Right renal pelvis (tissue), 4 donors: Measurements from ENCODE around the gene TEX264. TPM values are rescaled to one million over a fixed set of nuclear protein-coding genes. Genes with fewer than 3 reads are reported as not detected.
"Not testable (repeated sequence)": the region's sequence is repeated elsewhere in the genome, so short reads cannot be mapped to it uniquely, and the experiment has no call there.

Experiments
- DNase-seq, 4 donors: peaks; one replicate each; pipeline ENCODE4 v3.0.0-alpha.2; 2013; ENCODE audit warnings: low read depth in 4 of 4, low spot score in 3 of 4, missing footprints in 1 of 4
- polyA plus RNA-seq, 4 donors: library from polyadenylated mRNA; unstranded; fragments of 120-200 nt; gene quantifications; one replicate each; pipeline ENCODE4 v1.2.1, GENCODE V29; 2013; ENCODE audit not compliant: insufficient read length in 4 of 4

TEX264 gene, protein sequence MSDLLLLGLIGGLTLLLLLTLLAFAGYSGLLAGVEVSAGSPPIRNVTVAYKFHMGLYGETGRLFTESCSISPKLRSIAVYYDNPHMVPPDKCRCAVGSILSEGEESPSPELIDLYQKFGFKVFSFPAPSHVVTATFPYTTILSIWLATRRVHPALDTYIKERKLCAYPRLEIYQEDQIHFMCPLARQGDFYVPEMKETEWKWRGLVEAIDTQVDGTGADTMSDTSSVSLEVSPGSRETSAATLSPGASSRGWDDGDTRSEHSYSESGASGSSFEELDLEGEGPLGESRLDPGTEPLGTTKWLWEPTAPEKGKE
- 10 to 100 TPM; 59.2 to 70.5 (median 65.1) TPM for polyA plus RNA-seq

DNA sequence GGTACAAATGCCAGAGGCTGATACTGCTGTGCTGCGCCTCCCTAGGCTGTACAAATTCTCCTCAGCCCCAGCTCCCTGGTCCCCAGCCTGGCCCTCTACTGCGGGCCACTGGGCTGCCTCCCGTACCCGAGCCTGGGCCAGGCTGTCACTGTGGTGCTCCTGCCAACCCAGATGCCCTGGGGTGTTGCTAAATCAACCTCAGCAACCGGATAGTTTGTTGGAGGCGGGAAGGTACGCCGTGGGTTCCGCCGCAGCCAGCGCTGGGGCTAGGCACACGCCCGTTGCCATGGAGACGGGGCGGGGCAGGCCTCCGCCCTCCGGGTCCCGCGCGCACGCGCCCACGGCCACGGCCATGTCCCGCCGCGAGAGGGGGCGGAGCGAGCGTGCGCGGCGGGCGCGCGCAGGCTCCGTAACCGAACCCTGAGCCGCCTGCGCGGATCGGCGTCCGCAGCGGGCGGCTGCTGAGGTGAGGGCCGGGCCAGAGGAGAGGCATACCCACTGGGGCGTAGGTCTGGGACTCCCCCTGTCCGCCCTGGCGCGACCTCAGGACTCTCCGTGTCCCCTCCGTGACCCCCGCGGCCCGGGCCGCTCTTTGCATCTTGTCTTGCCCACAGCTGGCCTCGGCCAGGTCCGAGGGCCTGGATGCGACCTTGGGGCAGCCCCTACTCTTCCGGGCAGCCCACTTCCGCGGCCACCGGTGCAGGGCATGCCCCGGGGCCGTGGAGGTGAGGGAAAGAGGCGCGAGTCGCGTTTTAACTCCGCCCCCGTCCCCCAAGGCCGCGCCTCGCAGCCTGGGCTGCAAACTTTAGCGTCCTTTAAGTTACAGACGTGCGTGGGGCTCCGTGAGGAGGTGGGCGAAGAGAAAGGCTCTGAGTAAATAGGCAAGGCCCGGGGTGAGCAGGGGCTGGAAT lies at the start of gene TEX264:
Gene TEX264, plus strand, starts transcription at position 430 of the 911 bp plus-strand sequence. CDS start 3,053 bp downstream, outside the sequence.
- peak in 3 of 4 donors; percentile 60 to 75 (median 63) for DNase-seq

DNA sequence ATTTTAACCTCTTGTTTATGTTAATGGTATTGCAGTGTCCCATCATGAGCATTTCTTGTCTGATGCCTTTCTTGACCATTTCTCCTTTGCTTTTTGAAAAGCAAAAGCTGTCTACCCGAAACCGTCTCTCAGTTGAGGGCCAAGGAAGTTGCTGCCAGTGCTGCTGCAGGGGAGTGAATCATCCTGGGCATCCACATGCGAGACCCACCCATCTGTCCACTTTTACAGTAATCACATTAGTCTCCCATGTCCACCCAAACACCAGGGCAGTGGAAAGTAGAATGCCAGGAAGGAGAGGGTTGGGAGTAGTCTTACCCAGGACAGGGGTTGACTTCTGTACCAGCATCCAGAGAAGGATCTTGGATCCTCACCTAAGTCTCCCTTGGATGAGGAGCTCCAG lies 48.6 kb upstream of the TEX264 start:
- no peak for DNase-seq

DNA sequence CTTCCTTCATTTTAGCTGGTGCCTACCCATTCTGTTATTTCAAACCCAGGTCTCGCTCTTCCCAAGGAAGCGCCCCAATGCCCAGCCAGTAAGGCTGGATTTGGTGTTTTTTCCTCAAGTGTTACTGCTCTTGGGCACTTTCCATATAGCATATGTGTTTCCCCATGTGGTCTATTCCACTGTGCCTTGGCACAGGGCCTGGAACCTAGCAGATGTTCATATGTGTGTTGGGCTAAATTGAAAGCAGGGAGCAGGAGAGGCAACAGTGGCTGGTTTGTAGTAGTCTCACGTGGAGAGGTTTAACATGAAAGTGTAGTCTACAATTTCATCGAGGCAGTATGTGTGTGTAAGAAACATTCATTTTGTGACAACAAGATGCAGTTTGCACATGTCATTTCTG lies 48.2 kb upstream of the TEX264 start:
- DNase-seq, result no peak

DNA sequence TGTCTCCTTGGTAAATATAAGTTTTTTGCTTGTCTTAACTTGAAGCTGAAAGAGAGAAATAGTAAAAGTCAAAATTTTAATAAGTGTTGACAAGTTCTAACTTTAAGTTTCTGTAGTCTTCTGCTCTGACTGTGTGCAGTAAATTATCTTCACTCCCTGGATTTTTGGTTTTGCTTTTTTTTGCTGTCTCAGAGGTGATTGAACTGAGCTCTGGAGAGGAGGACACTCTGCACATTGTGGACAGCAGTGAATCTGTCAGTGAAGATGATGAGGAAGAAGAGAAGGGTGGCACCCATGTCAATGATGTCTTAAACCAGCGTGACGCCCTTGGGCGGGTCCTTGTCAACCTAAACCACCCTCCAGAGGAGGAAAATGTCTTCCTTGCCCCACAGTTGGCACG lies 40.5 kb upstream of the TEX264 start:
- DNase-seq, result no peak

DNA sequence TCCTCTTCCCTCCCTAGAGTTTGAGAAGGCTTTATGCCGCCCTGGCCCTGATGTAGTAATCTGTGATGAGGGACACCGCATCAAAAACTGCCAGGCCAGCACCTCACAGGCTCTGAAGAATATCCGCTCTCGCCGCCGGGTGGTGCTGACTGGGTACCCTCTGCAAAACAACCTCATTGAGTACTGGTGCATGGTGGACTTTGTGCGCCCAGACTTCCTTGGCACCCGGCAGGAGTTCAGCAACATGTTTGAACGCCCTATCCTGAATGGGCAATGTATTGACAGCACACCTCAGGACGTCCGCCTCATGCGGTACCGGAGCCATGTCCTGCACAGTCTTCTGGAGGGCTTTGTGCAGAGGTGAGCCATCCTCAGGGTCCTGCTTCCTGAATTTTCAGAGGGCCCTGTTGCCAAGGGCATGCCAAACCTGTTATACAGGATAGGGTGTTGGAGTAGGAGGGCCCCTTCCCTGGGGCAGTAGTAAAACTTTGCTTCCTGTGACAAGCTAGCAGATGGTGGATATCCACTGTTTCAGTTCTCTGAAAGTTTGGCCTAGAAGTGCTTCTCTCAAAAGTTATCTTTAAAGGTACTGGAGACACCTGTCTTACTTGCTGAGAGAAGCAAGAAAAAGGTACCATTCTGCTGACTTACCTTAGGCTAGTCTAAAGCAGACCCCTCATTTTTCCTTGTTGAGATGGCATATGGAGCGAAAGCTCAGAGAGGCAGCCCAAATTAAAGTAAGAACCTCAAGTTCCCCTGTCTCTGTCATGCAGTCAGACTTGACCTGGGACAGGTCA lies 33.7 kb upstream of the TEX264 start:
- no peak for DNase-seq

DNA sequence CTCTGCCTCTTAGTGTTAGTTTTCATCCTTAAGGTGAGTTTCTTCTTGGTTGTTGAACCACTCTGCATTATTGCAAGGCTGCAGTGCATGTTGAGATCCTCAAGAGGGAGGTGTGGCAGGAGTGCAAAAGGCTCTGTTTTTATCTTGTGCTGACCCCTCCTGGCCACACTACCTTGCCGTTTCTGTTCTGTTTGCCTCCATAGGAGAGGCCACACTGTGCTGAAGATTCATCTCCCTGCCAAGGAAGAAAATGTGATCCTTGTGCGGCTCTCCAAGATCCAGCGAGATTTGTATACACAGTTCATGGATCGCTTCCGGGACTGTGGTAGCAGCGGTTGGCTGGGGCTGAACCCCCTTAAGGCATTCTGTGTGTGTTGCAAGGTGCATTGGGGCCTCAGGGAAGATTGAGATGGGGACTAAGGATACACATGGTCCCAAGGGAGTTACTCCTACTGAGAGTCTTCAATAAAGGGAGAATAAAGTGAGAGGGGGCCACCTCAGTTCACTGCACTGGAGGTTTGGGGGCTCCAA lies 33.0 kb upstream of the TEX264 start:
- DNase-seq, result peak in 2 of 4 donors; percentile 4 to 35

DNA sequence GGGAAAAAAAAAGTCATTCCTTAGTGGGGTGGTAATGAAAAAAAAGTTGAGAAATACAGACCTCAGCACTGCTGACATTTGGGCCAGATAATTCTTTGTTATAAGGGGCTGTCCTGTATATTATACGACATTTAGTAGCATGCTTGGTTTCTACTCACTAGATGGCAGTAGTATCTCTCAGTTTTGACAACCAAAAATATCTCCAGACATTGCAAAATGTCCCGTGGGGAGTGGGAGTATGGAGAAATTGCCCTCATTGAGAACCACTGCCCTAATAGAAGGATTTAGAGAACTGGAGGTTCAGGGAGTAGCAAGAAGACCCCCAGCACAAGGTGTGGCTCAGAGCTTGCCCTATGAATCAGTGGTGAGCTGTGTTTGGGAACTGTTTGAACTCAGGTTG lies 28.6 kb upstream of the TEX264 start:
- DNase-seq, result no peak

DNA sequence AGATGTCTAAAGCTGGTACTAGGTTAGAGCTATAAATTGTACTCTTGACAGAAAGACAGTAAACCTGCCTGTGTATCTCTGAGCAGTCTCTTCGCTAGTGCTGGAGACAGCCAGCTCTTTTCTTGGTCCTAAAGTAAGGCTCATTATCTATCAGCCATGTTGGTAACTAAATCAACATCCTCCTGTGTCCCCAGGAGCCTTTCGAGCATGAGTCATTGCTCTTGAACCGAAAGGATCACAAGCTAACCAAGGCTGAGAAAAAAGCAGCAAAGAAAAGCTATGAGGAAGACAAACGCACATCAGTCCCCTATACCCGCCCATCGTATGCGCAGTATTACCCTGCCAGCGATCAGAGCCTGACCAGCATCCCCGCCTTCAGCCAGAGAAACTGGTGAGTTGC lies 25.0 kb upstream of the TEX264 start:
- no peak for DNase-seq

DNA sequence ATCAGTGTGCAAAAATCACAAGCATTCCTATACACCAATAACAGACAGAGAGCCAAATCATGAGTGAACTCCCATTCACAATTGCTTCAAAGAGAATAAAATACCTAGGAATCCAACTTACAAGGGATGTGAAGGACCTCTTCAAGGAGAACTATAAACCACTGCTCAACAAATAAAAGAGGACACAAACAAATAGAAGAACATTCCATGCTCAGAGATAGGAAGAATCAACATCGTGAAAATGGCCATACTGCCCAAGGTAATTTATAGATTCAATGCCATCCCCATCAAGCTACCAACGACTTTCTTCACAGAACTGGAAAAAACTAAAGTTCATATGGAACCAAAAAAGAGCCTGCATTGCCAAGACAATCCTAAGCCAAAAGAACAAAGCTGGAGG lies 18.9 kb upstream of the TEX264 start:
- not testable (repeated sequence) for DNase-seq

DNA sequence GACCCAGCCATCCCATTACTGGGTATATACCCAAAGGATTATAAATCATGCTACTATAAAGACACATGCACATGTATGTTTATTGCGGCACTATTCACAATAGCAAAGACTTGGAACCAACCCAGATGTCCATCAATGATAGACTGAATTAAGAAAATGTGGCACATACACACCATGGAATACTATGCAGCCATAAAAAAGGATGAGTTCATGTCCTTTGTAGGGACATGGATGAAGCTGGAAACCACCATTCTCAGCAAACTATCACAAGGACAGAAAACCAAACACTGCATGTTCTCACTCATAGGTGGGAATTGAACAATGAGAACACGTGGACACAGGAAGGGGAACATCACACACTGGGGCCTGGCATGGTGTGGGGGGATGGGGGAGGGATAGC lies 17.6 kb upstream of the TEX264 start:
- not testable (repeated sequence) for DNase-seq

DNA sequence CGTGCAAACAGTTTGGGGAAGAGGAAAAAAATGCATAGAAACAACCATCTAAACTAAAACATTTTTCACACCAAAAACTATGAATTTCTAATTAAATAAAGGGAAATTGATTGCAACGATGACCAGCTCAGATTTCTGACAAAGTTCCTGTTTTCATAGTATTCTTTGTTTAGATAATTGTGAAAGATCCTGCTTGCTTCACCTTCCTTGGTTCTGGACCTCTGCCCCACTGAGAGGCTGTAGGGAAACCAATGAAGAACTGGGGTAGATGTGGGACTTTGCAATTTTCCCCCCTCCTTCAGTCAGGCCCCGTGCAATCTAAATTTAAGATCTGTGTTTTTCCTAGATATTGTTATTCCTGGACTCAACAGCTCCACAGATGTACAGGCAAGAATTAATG lies 13.8 kb upstream of the TEX264 start:
- no peak for DNase-seq

DNA sequence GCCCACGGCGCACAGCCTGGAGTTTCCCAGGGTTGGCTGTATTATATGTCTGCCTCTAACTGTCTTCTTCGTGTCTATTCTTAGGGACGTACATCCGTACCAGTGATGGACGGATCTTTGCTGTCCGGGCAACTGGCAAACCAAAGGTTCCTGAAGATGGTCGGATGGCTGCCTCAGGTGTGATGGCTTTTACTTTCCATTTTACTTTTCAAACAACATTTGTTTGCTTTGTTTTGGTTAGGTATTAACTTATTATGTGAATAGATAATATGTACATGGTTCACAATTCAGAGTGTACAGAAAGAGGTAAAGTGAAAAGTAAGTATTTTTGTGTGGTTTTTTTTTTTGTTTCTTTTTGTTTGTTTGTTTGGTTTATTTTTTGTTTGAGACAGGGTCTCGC lies 11.1 kb upstream of the TEX264 start:
- no peak for DNase-seq

DNA sequence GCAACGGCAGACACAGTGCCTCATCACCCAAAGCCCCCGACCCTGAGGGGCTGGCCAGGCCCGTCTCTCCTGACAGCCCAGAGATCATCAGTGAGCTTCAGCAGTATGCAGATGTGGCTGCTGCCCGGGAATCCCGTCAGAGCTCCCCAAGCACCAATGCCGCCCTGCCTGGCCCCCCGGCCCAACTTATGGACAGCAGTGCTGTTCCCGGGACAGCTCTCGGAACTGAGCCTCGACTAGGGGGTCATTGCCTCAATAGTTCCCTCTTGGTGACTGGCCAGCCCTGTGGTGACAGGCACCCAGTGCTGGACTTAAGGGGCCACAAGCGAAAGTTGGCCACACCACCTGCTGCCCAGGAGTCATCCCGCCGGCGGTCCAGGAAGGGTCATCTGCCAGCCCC lies 8.6 kb upstream of the TEX264 start:
- no peak for DNase-seq

DNA sequence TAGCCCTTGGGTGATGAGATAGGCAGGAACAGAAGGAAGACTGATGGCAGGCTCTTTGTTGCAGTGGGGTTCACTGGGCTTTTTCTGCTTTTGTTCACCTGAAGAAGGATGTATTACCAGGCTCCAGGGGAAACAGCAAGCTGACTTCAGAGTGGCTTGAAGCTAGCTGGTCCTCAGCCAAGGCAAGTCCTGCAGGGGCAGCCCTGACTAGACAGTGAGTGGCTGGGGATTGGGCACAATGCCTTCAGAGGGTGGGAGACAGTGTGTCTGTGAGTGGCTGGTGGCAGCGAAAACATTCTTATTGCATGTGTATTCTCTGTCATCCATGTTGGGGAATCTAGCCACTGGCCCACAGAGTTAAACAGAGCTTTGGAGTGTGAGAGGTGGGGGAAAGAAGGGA lies 2.3 kb upstream of the TEX264 start:
- no peak for DNase-seq

DNA sequence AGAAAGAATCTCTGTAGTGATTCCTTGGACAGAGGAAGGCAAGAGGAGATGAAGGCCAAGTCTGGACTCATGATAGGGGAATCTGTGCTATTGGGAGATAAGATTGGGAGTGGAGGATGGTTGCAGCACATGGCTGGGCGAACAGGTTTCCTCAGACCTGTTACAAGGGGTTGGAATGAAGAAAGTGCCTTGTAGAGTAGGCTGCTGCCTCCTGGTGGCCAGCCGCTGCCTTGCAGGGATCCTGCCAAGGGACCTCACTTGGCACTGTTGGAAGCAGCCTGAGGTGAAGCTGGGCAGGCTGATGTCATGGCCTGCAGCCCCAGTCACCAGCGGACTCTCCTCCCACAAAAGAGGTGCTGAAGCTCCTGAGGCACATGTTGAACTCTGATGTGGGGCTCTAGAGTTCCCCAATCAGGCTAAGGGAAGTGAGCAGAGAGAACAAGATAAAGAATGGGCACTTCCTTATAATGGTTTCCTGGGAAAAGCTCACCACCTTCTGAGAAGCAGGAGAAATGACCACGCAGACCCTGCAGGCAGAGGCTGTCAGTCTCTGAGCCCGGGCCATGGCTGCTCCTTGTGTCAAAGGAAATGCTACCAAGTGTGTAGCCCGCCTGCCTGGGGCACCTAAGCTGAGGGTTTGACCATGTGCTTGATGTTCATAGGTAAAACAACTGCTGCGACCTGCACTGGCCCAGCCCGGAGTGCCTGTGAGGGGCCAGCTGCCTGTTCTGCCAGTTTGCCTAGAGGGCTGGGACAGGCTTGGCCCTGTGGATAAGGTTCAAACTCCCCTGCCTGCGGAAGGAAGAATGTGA lies 1.6 kb upstream of the TEX264 start:
- DNase-seq, result peak in 2 of 4 donors; percentile 49 to 53

DNA sequence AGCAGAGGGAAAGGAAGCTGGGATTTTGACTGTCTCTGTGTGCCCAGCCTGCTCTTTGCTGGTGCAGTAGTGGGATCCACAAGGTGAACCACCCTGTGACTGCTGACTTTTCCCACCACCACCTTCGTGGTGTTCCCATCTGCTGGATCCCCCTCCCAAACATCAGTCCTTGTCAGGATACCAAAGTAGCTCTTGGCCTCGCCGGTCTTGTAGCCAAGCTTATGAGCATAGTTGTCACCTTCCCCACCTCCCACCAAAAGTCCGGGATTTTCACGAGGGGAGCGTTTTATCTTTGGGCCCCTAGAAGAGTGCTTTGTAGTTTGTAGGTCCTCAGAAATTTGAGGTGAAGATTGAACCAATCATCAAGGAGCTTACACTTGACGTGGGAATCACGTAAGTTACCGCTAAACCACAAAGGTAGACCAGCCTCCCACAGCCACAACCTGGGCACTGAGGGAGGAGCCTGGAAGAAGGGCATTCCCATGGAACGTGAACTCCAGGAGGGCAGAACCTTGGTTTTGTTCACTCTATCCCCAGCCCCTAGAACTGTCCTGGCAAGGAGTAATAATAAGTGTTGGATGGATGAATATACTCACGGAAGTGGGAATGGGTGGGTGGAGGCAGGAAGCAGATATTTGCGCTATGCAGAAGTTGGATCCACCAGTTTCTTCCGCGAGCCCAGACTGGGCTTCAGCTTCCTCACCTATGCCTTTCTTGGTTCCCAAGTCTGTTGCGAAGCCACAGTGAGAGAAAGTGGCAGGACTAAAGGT lies 814 bp upstream of the TEX264 start:
- DNase-seq, result no peak

DNA sequence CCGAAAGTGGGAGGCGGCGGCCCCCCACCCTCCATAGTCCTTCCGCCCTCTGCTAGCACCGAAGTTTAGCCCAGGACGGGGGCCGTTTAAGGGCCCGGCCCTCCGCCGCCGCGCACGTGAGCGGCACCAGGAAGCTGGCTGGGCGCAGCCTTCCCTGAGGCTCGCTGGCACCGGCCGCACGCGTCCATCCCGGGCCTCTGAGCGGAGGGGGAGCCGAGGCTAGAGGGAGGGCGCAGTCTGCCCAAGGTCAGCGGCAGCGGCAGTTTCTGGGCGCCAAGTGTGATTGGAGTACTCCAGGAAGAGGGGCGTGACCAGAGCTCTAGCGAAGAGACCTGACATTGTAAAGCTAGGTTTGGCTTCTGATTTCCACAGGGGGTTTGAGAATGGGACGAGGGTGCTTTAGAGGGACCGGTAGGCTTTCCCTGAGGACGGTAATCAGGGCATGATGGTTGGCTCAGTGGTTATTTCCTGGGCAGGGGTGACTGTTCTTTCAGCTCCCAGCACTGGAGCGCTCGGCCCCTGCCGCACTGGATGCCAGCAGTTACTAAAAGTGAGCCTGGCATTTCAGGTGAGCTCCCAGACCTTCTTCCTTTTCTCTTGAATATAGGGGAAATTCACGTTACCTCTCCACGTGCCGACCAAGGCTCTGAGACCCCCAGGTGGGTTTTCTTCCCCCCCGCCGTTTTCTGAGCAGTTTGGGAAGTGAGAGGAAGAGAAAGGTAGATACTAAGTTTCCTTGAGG lies 853 bp downstream of the TEX264 start:
- DNase-seq, result peak in 2 of 4 donors; percentile 39 to 43

DNA sequence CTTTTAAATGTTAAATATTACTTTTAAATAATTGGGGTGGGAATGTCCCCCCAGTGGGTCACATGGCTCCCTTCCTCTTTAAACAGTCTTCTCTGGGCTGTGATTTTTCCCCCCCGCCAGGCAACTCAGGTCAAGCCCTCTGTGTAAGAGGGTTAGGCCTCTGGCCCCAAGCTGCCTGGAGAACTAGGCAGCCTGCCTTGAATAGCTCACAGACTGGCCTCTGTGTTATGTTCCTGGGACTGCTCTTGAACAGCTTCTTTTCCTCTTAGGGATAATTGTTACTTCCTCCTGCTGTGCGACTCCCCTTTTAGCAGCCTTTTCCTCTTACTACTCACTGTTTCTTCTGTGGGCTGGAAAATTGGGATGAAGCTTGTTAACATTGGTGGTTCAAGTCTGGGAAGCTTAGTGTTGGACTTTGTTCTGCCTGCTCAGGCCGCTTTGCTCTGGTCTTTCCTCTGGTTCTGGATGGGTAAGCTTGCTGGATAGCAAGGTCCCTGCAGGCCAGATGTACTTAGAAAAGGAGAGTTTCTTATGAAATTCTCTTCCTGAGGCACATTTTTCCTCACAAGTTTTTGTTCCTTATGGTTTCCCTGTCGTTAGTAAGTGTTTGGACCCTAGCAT lies 2.2 kb downstream of the TEX264 start:
- no peak for DNase-seq
